Panc1 (cell line): Measurements from ENCODE around the gene CHST8. TPM values are rescaled to one million over a fixed set of nuclear protein-coding genes. Genes with fewer than 3 reads are reported as not detected.

Source experiments
- ATAC-seq: fragments of 200-7000 bp; cut with Tn5 transposase; 2 replicates; pipeline ENCODE4 v1.9.1; 2020; ENCODE audit warnings: mild to moderate bottlenecking, moderate library complexity
- BruUV-seq: library from RNA; stranded (reverse); fragments of 400-500 nt; replicated peaks from 2 replicates; lab custom pipeline; 2021; lab: Mats Ljungman, UMichigan
- CTCF ChIA-PET: fragments of 300-600 bp; sonication (Branson Sonifier 250); formaldehyde crosslinking; loops from one replicate; lab custom pipeline; 2022; ENCODE audit warnings: antibody characterized with exemption; lab: Charles Lee
- POLR2A ChIA-PET: fragments of 300-600 bp; sonication (Branson Sonifier 250); formaldehyde crosslinking; loops from one replicate; lab custom pipeline; 2022; ENCODE audit warnings: antibody characterized with exemption; lab: Charles Lee
- DNase-seq: peaks from one replicate; pipeline ENCODE4 v3.0.0-alpha.2; 2010; ENCODE audit warnings: low read depth, low spot score
- H3K27ac ChIP-seq: 2 replicates; pipeline ENCODE4 v1.5.1; 2011; ENCODE audit warnings: mild to moderate bottlenecking, low read length, inconsistent platforms
- H3K27me3 ChIP-seq: fragments of 200-500 bp; sonication (Bioruptor generic); 2 replicates; pipeline ENCODE4 v1.6.0; 2014; ENCODE audit warnings: low read length, inconsistent platforms; ENCODE audit not compliant: control insufficient read depth, insufficient read depth
- H3K36me3 ChIP-seq: fragments of 200-500 bp; sonication (Bioruptor generic); 2 replicates; pipeline ENCODE4 v1.5.1; 2014; ENCODE audit warnings: inconsistent platforms, mild to moderate bottlenecking, low read length, moderate library complexity; ENCODE audit not compliant: control insufficient read depth, insufficient read depth
- H3K4me1 ChIP-seq: 2 replicates; pipeline ENCODE4 v1.5.1; 2011; ENCODE audit warnings: inconsistent platforms, mild to moderate bottlenecking, low read length, moderate library complexity; ENCODE audit not compliant: control insufficient read depth, insufficient read depth
- H3K4me3 ChIP-seq, 2 experiments: 2 replicates each; pipeline ENCODE4 v1.5.1; 2011 to 2012; ENCODE audit warnings: low read depth in 2 of 2, low read length in 2 of 2, mild to moderate bottlenecking in 2 of 2, inconsistent platforms in 1 of 2, moderate library complexity in 1 of 2
- H3K9me3 ChIP-seq: fragments of 200-500 bp; sonication (Bioruptor generic); 2 replicates; pipeline ENCODE4 v1.5.1; 2014; ENCODE audit warnings: low read depth, mild to moderate bottlenecking, inconsistent platforms, low read length, moderate library complexity; ENCODE audit not compliant: control insufficient read depth, insufficient read depth
- CTCF ChIP-seq: fragments of 450-650 bp; IDR thresholded peaks from 2 replicates; pipeline ENCODE4 v1.5.1; 2017; ENCODE audit warnings: mild to moderate bottlenecking
- POLR2AphosphoS5 ChIP-seq: IDR thresholded peaks from 2 replicates; pipeline ENCODE4 v1.6.1; 2012; ENCODE audit warnings: mild to moderate bottlenecking, low read depth, low read length, moderate library complexity
- REST ChIP-seq, 2 experiments: IDR thresholded peaks; 2 replicates each; pipeline ENCODE4 v1.6.1; 2011 to 2012; ENCODE audit warnings: low read depth in 2 of 2, control low read depth in 1 of 2, low read length in 1 of 2, mild to moderate bottlenecking in 1 of 2, moderate library complexity in 1 of 2; ENCODE audit not compliant: insufficient read depth in 1 of 2
- SIN3A ChIP-seq: IDR thresholded peaks from 2 replicates; pipeline ENCODE4 v1.6.1; 2012; ENCODE audit warnings: low read depth, mild to moderate bottlenecking, low read length, moderate library complexity, borderline replicate concordance; ENCODE audit not compliant: insufficient read depth
- TCF7L2 ChIP-seq: IDR thresholded peaks from 2 replicates; pipeline ENCODE4 v1.6.1; 2011; ENCODE audit warnings: mild to moderate bottlenecking, low read depth, low read length, inconsistent platforms
- in situ Hi-C: cut with HindIII; loops from 2 replicates; pipeline ENCODE4 v1.10.0; 2016; ENCODE audit warnings: low sequenced_read_pairs, low pct_unique_long_range_greater_than_20kb
- intact Hi-C: fragments of 100-400 bp; cut with micrococcal nuclease; formaldehyde crosslinking; loops from one replicate; pipeline ENCODE4 v1.10.0; 2022; ENCODE audit not compliant: unreplicated experiment
- total RNA-seq: library from RNA; stranded (reverse); gene quantifications from one replicate; pipeline ENCODE4 v1.2.1, GENCODE V29; 2021; ENCODE audit not compliant: unreplicated experiment

CHST8 gene
- total RNA-seq, 1 experiment from 2014 or later: 0.28 TPM

DNA sequence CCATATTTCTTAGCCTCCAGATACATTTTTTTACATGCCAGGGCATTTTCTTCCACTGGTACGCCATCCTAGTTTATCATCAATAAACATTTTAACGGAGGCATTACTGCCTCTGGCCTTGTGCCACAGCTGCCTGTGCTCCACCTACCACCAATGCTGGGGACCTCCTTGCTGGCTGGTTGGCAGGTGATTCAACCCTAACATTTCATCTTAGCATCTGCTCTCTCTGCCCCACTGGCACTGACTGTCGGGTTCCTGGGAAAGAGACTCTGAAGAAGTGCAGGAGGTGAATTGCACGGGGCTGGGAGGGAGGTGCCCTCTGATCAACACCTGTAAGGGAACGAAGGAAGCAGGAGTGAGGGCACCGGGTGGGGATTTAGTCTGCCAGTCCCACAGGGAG lies 123.5 kb downstream of the CHST8 start:
- Histone ChIP-seq H3K27ac (no peak overlapping the region), H3K27me3 (peaks cover 29% of the 10 kb centered on the region), H3K9me3 (no peaks in the 10 kb centered on the region), H3K4me1 (no peaks in the 10 kb centered on the region), H3K36me3 (no peaks in the 10 kb centered on the region), H3K4me3 (no peak overlapping the region)
- no peak for TF ChIP-seq TCF7L2
- TF ChIP-seq CTCF: no peak
- TF ChIP-seq REST (IDR thresholded peaks at IDR 0.05; ENCODE audit: insufficient read depth in 1 of 2, low read depth in 2 of 2, low read length in 1 of 2): no peak
- TF ChIP-seq SIN3A: no peak
- POLR2A ChIA-PET: no interaction called here
- intact Hi-C loops (no loop called here), in situ Hi-C loops (no loop called here)
- BruUV-seq: no TSS peak
- DNase-seq (no peak), ATAC-seq (no peak)
- CTCF ChIA-PET: no interaction called here

DNA sequence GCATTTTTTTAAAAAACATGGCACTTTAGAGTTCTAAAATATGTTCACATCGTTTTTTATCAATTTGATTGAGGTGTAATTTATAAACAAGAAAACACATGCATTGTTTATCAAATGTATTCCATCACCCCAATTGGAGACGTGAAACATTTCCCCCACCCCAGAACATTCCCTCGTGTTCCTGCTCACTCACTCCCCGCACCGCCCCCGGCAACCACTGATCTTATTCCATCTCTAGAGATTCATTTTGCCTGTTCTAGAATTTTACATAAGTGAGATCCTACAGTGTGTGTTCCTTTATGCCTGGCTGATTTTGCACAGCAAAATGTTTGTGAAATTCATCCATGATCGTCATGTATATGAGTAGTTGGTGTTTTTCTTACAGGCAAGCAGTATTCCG lies 124.4 kb downstream of the CHST8 start:
- ChIA-PET POLR2A (no interaction called here), CTCF (no interaction called here)
- ATAC-seq (no peak), DNase-seq (no peak)
- intact Hi-C loops: no loop called here
- Histone ChIP-seq H3K27me3 (peaks cover 24% of the 10 kb centered on the region), H3K4me1 (no peaks in the 10 kb centered on the region), H3K36me3 (no peaks in the 10 kb centered on the region), H3K9me3 (no peaks in the 10 kb centered on the region), H3K4me3 (no peak overlapping the region), H3K27ac (no peak overlapping the region)
- no TSS peak for BruUV-seq
- TF ChIP-seq POLR2AphosphoS5 (no peak), TCF7L2 (no peak), SIN3A (no peak), REST (IDR thresholded peaks at IDR 0.05; ENCODE audit: insufficient read depth in 1 of 2, low read depth in 2 of 2, low read length in 1 of 2) (no peak), CTCF (no peak)
- in situ Hi-C loops: no loop called here
